Brain microvascular endothelial cell (primary cell): ENCODE measurements around the gene LACRT.

Experiments
- DNase-seq: peaks from one replicate; pipeline ENCODE4 v3.0.0-alpha.2; 2020
- H3K27ac ChIP-seq: fragments of 250-450 bp; sonication (Bioruptor Pico); 2 replicates; pipeline ENCODE4 v1.5.1; 2020; ENCODE audit warnings: mild to moderate bottlenecking, moderate library complexity
- H3K27me3 ChIP-seq: fragments of 250-450 bp; sonication (Bioruptor Pico); replicated peaks from 2 replicates; pipeline ENCODE4 v1.5.1; 2020; ENCODE audit warnings: mild to moderate bottlenecking
- H3K36me3 ChIP-seq: fragments of 250-450 bp; sonication (Bioruptor Pico); replicated peaks from 2 replicates; pipeline ENCODE4 v1.5.1; 2020; ENCODE audit warnings: mild to moderate bottlenecking
- H3K4me3 ChIP-seq: 2 replicates; pipeline ENCODE4 v1.5.1; 2011; ENCODE audit warnings: low read depth, mild to moderate bottlenecking, control low read depth, low read length, moderate library complexity
- CTCF ChIP-seq: IDR thresholded peaks from 2 replicates; pipeline ENCODE4 v1.5.1; 2011; ENCODE audit warnings: low read depth, mild to moderate bottlenecking, moderate library complexity, low read length, control low read depth, inconsistent platforms; ENCODE audit errors: missing control alignments
- in situ Hi-C: cut with HindIII; loops from 2 replicates; pipeline ENCODE4 v1.10.0; 2017; ENCODE audit warnings: low sequenced_read_pairs, low pct_ligation_motif_present

Gene LACRT

GRCh38 chr12:54624315-54625279 lies 10.1 kb downstream of the LACRT start:
- DNase-seq = peak; percentile 10
- peaks cover 3% of the 10 kb centered on the region for H3K27me3 ChIP-seq
- H3K36me3 ChIP-seq = no peaks in the 10 kb centered on the region
- in situ Hi-C loops = no loop called here
- no peak overlapping the region for H3K4me3 ChIP-seq
- H3K27ac ChIP-seq = no peak overlapping the region
- TF ChIP-seq CTCF = no peak

- Histone ChIP-seq H3K27me3 (peaks cover 3% of the 10 kb centered on the region), H3K27ac (no peak overlapping the region), H3K4me3 (no peak overlapping the region), H3K36me3 (no peaks in the 10 kb centered on the region)
- in situ Hi-C loops = no loop called here
- TF ChIP-seq CTCF = peak; percentile 19
- no peak for DNase-seq
Observed at GRCh38 chr12:54622463-54623183, 12.1 kb downstream of the LACRT start.

- Histone ChIP-seq H3K27me3 (peaks cover 3% of the 10 kb centered on the region), H3K36me3 (no peaks in the 10 kb centered on the region), H3K27ac (no peak overlapping the region), H3K4me3 (no peak overlapping the region)
- in situ Hi-C loops = no loop called here
- no peak for DNase-seq
- no peak for TF ChIP-seq CTCF
Observed at GRCh38 chr12:54616933-54617680, 17.6 kb downstream of the LACRT start.

GRCh38 chr12:54612225-54612750 lies 22.4 kb downstream of the LACRT start:
- TF ChIP-seq CTCF = no peak
- no peaks in the 10 kb centered on the region for H3K36me3 ChIP-seq
- no peak for DNase-seq
- H3K4me3 ChIP-seq = no peak overlapping the region
- peaks cover 2% of the 10 kb centered on the region for H3K27me3 ChIP-seq
- no peak overlapping the region for H3K27ac ChIP-seq
- in situ Hi-C loops = no loop called here

- no peak for DNase-seq
- H3K36me3 ChIP-seq = no peaks in the 10 kb centered on the region
- TF ChIP-seq CTCF = no peak
- in situ Hi-C loops = no loop called here
- H3K27me3 ChIP-seq = peaks cover 2% of the 10 kb centered on the region
- no peak overlapping the region for H3K4me3 ChIP-seq
- no peak overlapping the region for H3K27ac ChIP-seq
Observed at GRCh38 chr12:54611715-54612149, 23.0 kb downstream of the LACRT start.
